ENCODE data around the gene PPM1J.
A peak's percentile ranks its signal among the peaks of the same experiment; 100 is the strongest.

PPM1J gene

DNA sequence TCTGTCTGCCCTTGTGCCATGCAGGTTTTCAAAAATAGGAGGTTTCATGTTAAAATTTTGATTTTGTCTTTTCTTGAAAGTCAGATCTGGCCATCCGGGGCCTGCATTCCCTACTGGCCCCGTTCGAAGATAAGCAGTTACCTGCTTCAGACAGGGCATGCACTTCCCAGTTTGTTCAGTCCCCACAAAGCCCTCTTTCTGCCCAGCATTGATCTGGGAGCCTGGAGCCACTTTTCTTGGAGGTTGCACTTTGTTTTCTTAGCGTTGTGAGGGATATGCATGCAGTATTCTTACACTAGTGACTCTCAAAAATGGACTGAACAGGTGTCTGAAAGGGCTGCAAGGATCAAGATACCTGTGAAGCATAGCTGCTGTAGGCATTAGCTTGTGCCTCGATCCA lies 29.2 kb downstream of the PPM1J start:
- Histone ChIP-seq H3K36me3 (ENCODE audit: control insufficient read depth, insufficient read depth, low read length) (no peaks in the 10 kb centered on the region), H3K27ac (no peak overlapping the region), H3K9me3 (ENCODE audit: control insufficient read depth, low read length) (no peaks in the 10 kb centered on the region), H3K9ac (no peak overlapping the region), H2AFZ (no peak overlapping the region), H3K4me1 (no peaks in the 10 kb centered on the region), H3K4me3 (ENCODE audit: low read depth, low read length) (no peak overlapping the region), H3K4me2 (ENCODE audit: low read length) (no peak overlapping the region), H3K79me2 (no peaks in the 10 kb centered on the region), H3K27me3 (ENCODE audit: control insufficient read depth, insufficient read depth, low read length) (no peaks in the 10 kb centered on the region)
- no peak for TF ChIP-seq CTCF (IDR thresholded peaks at IDR 0.05)

DNA sequence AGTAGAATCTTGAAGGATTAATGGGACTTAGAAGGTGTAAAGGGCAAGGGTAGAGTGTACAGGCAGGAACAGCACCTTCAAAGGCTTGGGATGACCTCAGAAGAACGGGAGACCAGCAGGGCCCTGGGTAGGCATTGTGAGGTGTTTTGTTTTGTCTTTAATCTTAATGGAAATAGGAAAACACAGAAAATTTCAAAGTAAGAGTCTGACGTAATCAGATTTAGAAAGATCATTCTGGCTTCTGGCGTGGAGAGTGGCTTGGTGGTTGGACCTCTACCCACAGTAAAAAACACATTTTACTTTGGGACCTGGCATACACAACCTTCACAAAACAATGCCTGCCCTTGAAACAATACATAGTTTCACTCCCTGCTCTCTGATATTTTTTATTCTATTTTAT lies 36.5 kb downstream of the PPM1J start:
- TF ChIP-seq CTCF (IDR thresholded peaks at IDR 0.05): no peak

GRCh38 chr1:112677501-112677900 lies 37.6 kb downstream of the PPM1J start:
- no peak for TF ChIP-seq CTCF (IDR thresholded peaks at IDR 0.05)
- Histone ChIP-seq H3K4me1 (peaks cover 6% of the 10 kb centered on the region), H2AFZ (no peak overlapping the region), H3K9me3 (ENCODE audit: control insufficient read depth, low read length) (no peaks in the 10 kb centered on the region), H3K27me3 (ENCODE audit: control insufficient read depth, insufficient read depth, low read length) (no peaks in the 10 kb centered on the region), H3K4me3 (ENCODE audit: low read depth, low read length) (no peak overlapping the region), H3K9ac (no peak overlapping the region), H3K27ac (no peak overlapping the region), H3K4me2 (ENCODE audit: low read length) (no peak overlapping the region), H3K79me2 (peaks cover 3% of the 10 kb centered on the region), H3K36me3 (ENCODE audit: control insufficient read depth, insufficient read depth, low read length) (no peaks in the 10 kb centered on the region)

More for the DNA sequence above, 36.5 kb downstream of the PPM1J start:
- H3K4me3 ChIP-seq (ENCODE audit: low read depth, low read length): no peak overlapping the region
- no peak overlapping the region for H3K27ac ChIP-seq
- H3K4me2 ChIP-seq (ENCODE audit: low read length): no peak overlapping the region
- peaks cover 3% of the 10 kb centered on the region for H3K79me2 ChIP-seq
- peaks cover 5% of the 10 kb centered on the region for H3K4me1 ChIP-seq
- H3K27me3 ChIP-seq (ENCODE audit: control insufficient read depth, insufficient read depth, low read length): no peaks in the 10 kb centered on the region
- H3K9ac ChIP-seq: no peak overlapping the region
- H2AFZ ChIP-seq: no peak overlapping the region
- no peaks in the 10 kb centered on the region for H3K36me3 ChIP-seq (ENCODE audit: control insufficient read depth, insufficient read depth, low read length)
- H3K9me3 ChIP-seq (ENCODE audit: control insufficient read depth, low read length): no peaks in the 10 kb centered on the region

DNA sequence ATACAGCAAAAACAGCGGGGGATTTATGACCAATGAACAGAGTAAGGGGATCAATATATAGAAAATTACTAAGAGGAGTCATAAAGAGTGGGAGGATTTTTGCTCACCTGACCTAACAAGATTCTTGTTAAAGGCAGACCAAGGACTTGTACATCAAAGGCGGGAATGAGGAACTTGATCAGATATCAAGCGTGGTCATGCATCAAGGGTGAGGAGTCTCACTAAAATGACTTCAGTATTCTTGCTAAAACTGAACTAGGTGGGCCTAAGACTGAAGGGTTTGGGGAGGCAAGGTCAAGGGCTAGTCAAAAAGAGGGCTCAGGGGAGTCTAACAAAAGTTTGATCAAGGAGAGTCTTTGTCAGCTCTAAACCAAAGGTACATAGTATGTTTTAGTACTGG lies 38.6 kb downstream of the PPM1J start:
- TF ChIP-seq CTCF (IDR thresholded peaks at IDR 0.05): no peak
- Histone ChIP-seq H3K4me1 (peaks cover 6% of the 10 kb centered on the region), H3K4me3 (ENCODE audit: low read depth, low read length) (peak overlapping the region; percentile 92), H2AFZ (no peak overlapping the region), H3K9ac (no peak overlapping the region), H3K27me3 (ENCODE audit: control insufficient read depth, insufficient read depth, low read length) (no peaks in the 10 kb centered on the region), H3K36me3 (ENCODE audit: control insufficient read depth, insufficient read depth, low read length) (no peaks in the 10 kb centered on the region), H3K27ac (no peak overlapping the region), H3K9me3 (ENCODE audit: control insufficient read depth, low read length) (no peaks in the 10 kb centered on the region), H3K79me2 (peaks cover 3% of the 10 kb centered on the region), H3K4me2 (ENCODE audit: low read length) (peak overlapping the region; percentile 34)

DNA sequence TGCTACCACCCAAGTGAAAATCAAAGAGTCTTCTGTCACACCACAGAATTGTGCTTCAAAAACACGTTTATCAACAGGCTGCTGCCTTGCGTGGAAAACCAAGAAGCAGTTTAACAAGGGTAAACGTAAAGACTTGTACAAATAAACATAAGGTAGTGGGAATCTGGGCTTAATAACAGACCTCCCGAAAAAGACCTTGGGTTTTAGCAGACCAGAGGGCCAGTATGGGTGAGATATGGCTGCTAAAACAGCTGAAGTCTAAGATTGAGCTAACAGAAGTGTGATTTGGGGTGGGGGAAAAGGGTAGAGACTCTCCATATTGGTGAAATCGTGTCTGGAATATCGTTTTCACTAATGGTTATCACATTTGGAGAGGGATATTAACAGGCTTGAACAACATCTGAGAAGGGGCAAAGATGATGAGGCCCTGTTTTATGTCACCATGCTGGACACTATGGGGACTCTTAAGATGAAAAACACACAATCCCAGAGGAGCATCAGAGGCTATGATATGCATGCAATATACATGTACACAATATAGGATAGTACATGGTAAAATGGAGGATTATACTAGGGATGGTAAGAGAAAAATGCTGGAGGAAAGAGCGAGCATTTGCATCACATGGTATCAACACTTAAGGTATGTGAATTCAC lies 39.3 kb downstream of the PPM1J start:
- Histone ChIP-seq H3K4me1 (peaks cover 6% of the 10 kb centered on the region), H3K9ac (no peak overlapping the region), H3K27ac (no peak overlapping the region), H3K4me2 (ENCODE audit: low read length) (peak overlapping the region; percentile 99), H2AFZ (peak overlapping the region; percentile 90), H3K36me3 (ENCODE audit: control insufficient read depth, insufficient read depth, low read length) (no peaks in the 10 kb centered on the region), H3K27me3 (ENCODE audit: control insufficient read depth, insufficient read depth, low read length) (no peaks in the 10 kb centered on the region), H3K9me3 (ENCODE audit: control insufficient read depth, low read length) (no peaks in the 10 kb centered on the region), H3K79me2 (peaks cover 3% of the 10 kb centered on the region), H3K4me3 (ENCODE audit: low read depth, low read length) (peak overlapping the region; percentile 92)
- TF ChIP-seq CTCF (IDR thresholded peaks at IDR 0.05): no peak
